DMS153 (cell line): Measurements from ENCODE around the gene PDE5A.

Source experiments
- DNase-seq: peaks from one replicate; lab custom pipeline; 2025; lab: John Stamatoyannopoulos, UW

Gene PDE5A

DNA sequence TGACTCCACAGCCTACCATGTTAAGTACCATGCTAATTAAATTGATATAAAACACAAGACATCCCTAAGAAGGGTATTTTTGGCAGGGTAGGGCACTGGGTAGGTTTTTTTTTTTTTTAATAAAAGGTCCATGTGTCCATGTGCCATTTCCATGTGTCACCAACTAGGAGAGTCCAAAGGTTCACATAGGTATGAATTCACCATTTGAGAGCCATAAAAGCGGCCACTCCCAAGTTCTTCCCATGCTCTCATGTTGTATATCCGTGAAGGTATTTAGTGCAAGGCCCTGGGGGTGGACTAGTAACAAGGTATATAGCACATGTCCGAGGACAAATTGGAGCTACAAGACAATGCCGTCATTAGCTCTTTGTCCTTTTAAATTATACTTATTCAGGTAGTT, 107.3 kb downstream of the PDE5A start:
- no peak for DNase-seq

DNA sequence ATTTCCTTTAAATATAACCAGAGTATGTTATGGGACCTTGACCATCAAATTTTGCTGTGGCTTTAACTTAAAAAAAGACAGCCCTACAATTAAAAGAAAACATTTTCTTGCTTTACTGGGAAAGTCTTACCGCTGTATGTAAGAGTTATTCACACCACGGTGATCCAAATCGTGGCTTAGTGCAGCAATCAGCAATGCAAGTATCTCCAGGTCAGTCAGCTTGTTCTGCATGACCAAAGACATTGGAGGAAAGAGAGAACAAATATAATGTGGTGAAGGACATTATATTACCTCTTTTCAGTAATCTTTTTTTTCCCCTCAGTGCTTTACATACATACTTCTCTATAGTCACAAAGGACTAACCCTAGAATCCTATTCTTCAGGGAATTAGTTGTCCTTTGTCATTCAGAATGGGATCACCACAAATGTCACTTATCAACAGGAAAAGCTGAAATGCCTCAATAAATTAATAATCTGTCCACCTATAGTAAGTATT, 109.6 kb downstream of the PDE5A start:
- no peak for DNase-seq

DNA sequence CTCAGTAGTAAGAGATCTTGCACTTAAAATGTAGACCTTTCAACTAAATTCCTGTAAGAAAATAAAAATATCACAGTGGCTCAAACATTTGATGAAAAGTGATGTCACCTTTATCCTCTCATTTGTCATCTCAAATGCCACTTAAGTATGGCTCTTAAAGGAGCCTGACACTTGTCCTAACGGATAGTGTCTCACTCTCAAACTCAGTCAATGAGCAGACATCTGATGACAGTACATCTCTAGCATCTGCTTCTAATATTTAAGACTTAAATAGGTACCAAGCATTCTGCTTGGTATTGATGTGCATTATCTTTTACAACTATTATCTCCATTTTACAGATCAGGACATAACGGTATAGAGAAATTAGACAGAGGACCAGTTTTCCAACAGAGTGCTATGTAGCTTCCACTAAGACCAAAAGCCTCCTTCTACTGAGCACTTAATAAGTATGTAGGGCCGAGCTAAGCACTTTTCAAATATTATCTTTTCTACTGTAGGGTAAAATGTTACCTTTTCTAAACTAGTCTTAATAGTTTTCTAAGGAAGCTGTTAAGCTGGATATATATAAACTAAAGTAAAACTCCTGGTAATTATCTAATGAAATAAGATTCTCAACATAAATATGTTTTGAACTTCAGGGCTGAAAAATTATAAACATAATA, 110.2 kb downstream of the PDE5A start:
- no peak for DNase-seq

DNA sequence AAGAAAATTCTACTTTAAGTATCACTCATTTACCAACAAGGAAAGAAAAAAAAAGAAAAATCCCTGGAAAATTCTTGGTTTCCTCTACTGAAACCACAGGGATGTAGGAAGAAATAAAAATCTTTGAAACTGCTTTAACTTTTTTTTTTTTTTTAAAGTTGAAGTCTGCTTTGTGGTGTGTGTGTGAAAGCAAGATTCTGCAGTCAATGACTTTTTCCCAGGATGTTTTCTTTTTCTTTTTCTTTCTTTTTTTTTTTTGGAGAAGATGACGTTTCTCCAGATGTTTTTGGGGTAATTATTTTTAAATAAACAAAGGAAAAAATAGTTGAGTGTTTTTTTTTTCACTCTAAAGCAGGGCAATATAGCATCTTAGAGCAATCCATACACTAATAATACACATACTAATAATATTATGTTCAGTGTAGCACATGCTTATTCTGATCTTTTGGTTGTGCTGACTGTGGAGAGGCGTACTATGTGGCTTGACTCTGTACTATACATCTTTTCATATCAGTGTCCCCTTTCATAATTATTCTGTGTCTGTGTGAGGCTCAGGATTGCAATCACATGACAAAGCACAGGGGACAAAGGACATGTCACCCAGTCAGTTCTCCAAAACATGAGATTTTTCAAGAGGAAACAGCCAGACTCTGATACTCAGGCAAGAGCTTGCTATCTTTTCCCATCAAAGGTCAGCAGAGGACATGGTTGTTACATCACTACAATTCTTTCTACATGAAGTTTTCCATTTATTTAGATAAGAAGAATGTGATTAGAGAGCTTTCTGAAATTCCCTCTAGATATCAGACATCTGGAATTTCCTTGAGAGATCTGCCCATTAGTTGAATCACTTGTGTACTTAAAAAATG, 111.0 kb downstream of the PDE5A start:
- DNase-seq = no peak

DNA sequence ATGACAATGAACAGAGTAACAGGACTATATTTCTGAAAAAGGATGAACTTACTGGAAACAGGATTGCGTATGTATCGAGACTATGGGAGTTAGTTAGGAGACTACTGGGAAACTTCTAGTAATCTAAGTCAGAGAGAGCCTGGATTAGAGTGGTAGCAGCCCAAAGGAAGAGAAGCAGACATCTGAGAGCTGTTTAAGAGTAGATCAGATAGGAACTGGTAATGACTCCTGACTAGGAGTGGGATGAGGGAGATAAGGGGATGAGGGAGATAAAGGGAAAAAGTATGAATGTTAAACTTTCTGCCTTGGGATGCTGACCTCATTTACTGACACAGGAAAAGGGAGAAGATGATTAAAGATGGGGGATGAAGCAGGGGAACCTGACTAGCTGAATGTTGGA, 116.2 kb downstream of the PDE5A start:
- DNase-seq = no peak

DNA sequence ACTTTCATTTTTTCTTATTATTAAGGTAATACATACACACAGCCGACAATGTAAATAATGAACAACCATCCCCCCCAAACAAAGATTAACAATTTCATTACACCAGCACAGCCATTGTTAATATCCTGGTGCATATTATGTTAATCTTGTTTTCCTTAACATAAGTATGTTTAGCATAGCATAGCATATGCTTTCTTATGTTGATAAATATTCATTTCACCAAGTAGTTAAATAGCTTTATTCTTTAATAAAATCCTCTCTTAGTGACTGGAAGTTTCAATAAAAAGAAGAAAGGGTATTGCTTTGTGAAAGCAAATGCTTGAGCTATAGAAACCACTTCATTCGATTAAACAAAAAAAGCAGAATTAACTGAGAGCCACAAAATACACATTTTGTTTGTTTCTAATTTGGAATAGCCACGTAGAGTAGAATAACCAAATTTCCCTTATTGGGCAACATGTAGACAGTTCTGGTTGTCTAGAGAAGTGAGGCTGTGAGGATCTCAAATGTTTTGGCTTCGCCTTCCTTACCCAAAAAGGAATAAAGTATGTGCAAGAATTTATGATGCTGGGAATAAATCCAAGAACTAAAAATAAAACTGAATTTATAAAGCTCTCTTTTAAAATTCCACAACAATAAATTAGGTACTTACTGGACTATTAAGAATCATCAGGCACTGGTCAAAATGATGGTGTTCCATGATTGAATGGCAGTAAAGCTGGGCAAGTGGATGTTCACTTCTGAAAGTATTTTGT, 118.0 kb downstream of the PDE5A start:
- DNase-seq = no peak

DNA sequence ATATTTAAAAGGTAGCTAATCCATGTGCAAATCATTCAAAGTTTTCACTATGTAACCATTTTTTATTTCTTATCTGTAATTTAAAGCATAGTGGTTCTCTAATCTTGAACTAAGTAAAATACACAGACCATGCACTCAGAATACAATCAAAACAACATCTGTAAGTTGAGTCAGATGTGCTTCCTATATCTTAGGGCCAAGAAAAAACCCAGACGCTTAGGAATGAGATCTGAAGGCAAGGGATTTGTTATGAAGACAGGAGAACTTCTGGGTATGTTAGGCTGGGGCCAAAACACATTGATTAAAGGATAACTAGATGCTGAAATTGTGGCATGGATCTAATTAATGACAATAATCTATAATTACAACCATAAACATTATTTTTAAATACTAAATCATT, 120.3 kb downstream of the PDE5A start:
- no peak for DNase-seq

DNA sequence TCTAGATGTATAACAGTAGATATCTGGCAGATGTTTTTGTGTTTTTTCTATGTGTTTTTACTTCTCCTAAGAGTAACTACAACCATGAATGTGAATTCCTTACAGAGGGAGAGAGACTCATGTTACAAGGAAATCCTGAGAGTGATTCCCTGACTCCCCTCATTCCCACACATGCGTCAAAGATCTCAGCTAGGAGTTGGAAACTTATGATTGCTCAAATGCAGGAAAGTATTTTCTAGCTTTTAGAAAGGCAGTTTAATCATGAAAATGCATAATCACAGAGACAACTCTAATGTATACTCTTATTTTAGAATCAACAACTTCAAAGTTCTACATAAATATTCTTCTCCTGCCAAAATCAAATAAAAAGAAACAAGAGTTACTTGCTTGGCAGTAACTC, 121.8 kb downstream of the PDE5A start:
- DNase-seq = no peak

DNA sequence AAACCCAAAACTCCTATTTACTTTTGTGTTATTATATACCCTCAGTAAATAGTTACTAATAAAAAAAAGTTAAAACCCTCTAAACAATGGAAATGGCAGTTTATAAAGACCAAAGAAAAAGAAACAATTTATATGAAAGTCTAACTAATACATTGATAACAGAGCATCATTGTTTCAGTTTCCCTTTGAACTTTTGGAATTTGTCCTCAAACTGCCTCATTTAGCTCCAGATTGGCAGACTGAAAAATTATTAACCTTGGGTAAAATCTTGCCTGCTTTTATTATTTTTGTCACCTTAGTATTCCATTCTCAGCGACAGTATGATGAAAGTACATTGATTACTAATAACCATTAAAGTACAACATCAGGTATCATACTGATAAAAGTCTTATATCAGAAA, 124.0 kb downstream of the PDE5A start:
- DNase-seq = no peak

DNA sequence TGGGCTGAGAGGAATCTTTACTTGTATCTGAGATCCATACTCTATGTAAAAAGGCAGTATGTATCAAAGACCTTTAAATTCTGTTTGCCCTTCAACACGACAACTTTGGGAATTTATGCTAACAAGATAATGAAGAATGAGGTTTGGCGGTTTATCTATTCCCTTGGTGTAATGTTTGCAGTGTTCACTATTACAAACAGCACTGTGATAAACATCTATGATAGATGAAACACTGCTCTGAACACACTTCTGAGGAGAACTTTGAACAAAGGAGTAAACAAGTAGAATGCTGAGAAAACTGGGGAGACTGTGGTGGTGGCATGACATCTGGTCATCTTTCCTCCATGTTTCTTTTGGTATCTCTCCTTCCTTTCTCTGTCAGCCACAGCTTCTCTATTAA, 126.9 kb downstream of the PDE5A start:
- DNase-seq = no peak

DNA sequence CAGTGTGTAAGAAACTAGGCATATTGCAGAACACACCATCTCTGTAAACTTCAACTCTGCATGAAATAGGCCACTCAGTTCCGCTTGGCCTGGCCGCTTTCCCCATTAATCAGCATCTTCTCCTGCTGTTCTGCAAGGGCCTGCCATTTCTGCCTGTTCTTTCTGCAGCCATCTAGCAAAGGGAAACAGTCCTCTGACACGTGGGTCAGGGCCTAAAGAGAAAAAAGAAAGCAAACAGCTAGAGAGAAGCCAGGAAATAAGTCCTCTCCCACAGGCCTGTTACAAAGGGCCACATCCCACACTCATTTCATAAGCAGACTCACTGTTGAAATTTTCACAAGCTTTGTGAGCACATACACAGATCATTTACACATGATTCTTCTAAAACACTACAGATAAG, 130.1 kb downstream of the PDE5A start:
- DNase-seq = no peak

DNA sequence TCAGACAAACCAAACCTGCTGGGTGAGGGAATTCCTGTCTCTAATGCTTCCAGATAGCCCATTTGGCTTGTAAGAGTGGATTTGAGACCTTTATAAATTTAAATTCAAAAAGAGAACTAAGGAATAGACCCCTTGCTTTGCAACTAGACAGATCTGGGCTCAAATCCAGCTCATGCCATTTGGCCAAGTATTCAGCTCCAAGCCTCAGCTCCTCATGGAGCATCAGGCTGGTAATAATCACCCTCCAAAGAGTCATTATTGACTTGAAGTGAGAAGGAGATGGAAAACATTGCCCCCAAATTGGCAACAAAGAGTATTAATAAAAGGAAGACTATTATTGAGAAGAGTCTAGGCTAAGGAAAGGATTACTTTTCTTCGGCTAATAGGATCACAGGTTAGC, 134.7 kb downstream of the PDE5A start:
- no peak for DNase-seq

DNA sequence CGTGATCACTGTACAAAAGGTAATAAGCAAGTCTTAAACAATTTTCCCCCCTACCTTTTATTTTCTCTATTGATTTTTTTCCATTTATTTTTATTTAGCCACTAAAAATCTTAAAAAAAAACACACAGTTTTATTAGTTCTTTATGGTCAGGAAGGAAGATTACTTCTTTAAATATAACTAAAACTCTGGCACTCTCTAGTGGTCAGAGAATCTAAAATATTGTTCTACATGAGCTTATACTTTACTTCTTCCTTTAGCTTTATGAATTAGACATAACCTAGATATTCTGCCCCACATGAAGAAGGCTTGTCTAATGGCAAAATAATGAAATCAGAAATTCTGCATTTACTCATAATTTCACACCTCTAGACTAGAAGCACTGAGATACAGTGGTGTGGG, 135.2 kb downstream of the PDE5A start:
- no peak for DNase-seq

DNA sequence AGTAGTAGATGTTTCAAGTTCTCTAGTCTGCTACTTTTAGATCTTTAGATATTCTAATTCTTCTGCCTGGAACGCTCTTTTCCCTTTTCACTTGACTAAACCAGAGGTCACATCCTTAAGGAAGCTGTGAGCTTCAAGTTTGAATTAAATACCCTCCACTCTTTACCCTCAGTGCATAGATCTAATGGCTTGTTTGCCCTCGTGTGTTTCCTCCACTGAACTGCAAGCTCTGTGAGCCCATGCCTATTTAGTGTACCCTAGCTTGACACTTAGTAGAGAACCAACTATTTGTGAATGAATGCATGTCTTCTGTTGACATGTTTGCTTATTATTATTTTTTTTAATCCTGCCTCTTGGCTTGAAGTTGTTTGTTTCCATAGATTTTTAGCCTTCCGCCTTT, 138.3 kb downstream of the PDE5A start:
- no peak for DNase-seq

DNA sequence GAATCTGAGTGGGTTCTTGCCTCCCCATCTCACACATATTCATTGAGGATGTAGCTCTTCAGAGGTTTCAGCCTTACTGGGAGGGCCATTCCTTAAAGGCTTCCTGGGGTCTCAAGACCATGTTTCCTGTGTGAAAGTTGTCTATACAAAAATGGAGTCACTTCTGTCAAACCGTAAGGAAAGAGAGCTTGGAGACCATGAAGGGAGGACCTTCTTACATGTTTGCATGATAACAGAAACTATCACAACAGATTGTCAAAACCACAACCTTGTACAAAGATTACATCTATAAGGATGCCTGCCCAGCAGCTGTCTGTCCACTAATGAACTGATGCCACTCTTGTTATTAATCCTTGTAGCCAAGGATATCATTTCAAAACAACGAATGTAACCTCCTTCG, 139.3 kb downstream of the PDE5A start:
- DNase-seq = no peak

DNA sequence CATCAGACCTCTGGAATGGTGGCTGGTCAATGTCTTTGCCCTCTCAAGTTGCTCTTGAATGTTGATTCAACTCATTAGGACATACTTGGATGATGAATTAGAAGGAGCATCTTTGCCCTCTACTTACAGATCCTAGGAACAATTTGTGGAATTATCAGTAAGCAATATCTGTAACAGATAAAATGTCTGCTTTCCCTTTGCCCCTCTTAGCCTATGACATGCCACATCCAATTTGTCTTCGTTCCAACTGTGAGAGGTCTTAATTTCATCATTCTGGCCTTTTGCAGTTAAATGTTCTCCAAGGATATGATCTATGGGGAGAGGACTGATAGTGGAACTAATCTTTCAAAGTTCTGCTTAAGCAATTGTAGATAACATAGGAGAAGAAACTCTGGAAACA, 148.3 kb downstream of the PDE5A start:
- no peak for DNase-seq

DNA sequence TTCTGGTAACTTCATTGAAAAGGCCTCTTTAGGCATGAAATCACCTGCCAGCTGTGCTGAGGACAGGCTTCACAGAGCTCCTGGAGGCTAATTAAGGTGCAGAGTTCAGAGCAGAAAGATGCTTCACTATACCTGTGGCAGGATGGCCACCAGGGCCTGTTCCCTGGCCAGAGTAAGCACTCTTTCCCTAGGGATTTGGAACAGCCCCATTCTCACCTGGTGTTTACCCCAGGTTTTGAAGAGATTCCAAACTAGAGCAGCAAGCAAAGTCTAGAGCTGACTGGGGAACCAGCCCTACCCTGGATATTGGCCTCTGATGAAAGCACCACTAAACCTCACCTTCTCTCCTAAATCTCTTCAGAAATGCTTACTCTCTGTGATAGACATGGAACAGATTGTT, 148.8 kb downstream of the PDE5A start:
- DNase-seq = no peak

DNA sequence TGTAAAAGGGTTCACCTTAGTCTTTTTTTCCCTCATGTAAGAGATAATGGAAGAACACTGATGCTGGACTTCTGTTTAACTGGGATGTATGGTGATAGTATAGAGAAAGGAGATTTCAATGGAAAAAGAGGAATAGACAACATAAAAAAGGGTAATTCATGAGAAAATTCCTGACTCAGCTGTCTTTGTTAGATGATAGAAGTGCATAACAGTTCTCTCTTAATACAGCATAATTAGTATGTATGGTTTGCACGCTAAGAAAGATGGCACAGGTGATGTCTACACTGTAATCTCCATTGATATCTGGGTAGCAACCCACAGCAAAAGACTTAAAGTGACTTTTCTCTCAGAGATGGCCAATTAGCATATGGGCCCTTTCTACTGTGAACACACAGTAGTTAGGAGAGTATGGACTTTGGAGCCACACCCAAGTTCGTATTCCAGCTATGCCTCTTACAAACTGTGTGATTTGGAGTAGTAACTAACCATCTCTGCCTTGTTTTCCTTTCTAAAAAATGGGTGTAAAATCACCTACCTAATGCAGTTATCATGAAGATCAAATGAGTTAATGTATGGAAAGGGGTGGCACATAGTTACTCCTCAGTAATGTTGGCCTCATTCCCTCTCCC, 149.3 kb downstream of the PDE5A start:
- DNase-seq = no peak

DNA sequence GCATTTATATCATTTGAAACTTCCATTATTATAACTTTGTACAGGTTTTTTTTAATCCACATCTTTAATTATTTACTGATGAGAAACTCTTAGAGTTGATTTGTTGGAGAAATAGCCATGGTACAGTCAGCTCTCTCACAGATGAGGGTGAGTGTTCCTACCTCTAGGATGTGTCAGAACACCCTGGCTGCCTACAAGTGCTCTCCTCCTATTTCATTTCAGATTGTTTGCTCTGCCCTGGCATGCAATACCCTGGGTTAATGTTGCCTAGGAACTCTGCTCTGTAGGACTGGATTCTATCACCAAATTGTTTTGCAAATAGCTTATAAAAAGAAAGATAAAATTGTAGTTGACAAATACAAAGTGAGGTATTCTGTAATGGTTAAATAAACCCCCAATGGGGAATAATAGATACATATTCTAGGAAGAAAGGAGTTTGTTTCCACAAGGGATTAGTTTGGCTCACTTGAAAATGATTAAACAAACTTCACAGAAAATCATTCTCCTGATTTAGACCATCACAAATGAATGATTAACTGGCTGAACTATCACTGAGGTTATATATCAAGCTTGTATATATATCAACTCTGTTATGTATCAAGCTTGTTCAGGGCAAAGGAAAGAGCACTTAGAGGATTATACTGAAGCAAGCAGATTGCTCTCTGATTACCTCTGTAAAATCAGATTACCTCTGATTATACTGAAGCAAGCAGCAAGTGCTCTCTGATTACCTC, 150.0 kb downstream of the PDE5A start:
- DNase-seq = peak; percentile 5

DNA sequence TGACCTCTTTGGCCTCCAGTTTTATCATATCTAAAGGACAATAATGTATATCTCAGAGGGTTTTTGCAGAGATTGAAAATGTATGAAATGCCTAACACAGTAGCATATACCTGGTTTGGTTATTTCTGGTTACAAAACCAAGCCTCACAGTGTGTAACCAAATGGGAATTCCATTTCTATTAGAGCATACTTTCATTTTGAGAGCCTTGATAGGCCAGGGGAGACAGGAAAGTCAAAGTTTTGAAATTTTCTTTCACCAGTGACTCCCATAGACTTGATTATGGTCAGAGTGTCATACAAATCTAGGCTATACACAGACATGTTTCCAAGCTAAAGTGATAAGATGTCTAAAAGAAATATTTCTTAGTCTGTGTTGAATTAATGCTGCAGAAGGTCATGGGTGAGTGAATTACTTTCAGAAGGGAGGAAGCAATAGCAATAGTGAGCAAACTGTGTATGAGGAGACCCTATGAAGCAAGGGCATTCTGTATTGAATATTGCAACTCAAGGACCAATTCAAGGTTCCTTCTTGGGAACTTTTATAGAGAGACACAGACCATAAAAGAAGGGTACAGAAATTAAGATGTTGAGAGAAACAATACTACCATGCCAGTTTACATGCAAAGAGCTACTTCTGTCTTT, 151.1 kb downstream of the PDE5A start:
- DNase-seq = no peak

DNA sequence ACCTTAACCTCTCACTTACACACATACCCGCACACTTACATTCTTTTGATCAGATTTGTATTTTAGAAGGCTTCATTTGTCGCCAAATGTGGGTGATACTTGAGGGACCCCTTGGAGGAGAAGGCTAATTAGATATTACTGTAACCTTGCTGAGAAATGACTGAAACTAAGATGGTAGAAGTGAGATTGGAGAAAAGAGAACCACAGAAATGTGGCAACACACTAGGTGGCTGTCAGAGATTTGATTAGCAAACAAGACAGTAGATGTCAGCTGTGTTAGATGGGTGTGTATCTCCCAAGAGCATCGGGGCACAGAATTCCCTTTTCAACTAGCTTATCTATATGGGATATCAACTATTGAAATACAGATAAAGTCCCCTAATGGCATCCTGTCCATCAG, 157.3 kb downstream of the PDE5A start:
- DNase-seq = no peak
